Stomach (tissue), 9 donors: ENCODE measurements around the gene SGCA. TPM values are rescaled to one million over a fixed set of nuclear protein-coding genes. Genes with fewer than 3 reads are reported as not detected.

Experiments
- DNase-seq, 2 donors: peaks; one replicate each; pipeline versions ENCODE4 v3.0.0 to v3.0.0-alpha.2; 2013 to 2019
- H3K27ac ChIP-seq, 5 donors: fragments of 200-600 bp in 4 of 5; sonication (generic) in 4 of 5; one replicate each; pipeline ENCODE4 v1.5.1; 2013 to 2019; ENCODE audit warnings: mild to moderate bottlenecking in 1 of 5, moderate library complexity in 1 of 5
- H3K27me3 ChIP-seq, 3 donors: fragments of 200-600 bp; sonication (generic); one replicate each; pipeline ENCODE4 v1.5.1; 2017 to 2019; ENCODE audit warnings: mixed run types in 1 of 3
- H3K36me3 ChIP-seq, 4 donors: fragments of 200-600 bp; sonication (generic); 1 replicate in 3 of 4; 2 replicates in 1 of 4; pipeline ENCODE4 v1.5.1; 2016 to 2019
- H3K4me1 ChIP-seq, 4 donors: fragments of 200-600 bp; sonication (generic); one replicate each; pipeline ENCODE4 v1.5.1; 2016 to 2019
- H3K4me3 ChIP-seq, 4 donors: fragments of 200-600 bp; sonication (generic) in 3 of 4; one replicate each; pipeline ENCODE4 v1.5.1; 2016 to 2019; ENCODE audit warnings: mild to moderate bottlenecking in 1 of 4
- H3K9me3 ChIP-seq, 4 donors: fragments of 200-600 bp; sonication (generic); one replicate each; pipeline ENCODE4 v1.5.1; 2016 to 2019
- CTCF ChIP-seq, 7 experiments: fragments of 450-650 bp in 4 of 7; fragments of 200-600 bp in 3 of 7; sonication (generic) in 3 of 7; IDR thresholded peaks; one replicate each; pipeline ENCODE4 v1.5.1; 2016 to 2019; ENCODE audit warnings: antibody characterized with exemption in 7 of 7, control low read depth in 2 of 7, mild to moderate bottlenecking in 1 of 7
- EP300 ChIP-seq: sonication (generic); formaldehyde crosslinking; IDR thresholded peaks from one replicate; pipeline ENCODE4 v1.6.1; 2017; ENCODE audit warnings: antibody characterized with exemption
- POLR2A ChIP-seq, 4 donors: fragments of 450-650 bp; IDR thresholded peaks; one replicate each; pipeline ENCODE4 v1.6.1; 2016; ENCODE audit warnings: antibody characterized with exemption in 4 of 4, control low read depth in 2 of 4, mild to moderate bottlenecking in 1 of 4, moderate library complexity in 1 of 4
- POLR2AphosphoS5 ChIP-seq, 3 donors: sonication (generic); formaldehyde crosslinking; IDR thresholded peaks; one replicate each; pipeline ENCODE4 v1.6.1; 2016; ENCODE audit warnings: antibody characterized with exemption in 3 of 3
- WGBS, 5 donors: extraction: QIAGEN DNeasy Blood & Tissue Kit in 3 of 5; methylation state at CpG; one replicate each; pipeline versions ENCODE4 v1.1.5 to v1.1.7; 2013 to 2018; 5-methylcytosine and 5-hydroxymethylcytosine counted together
- intact Hi-C: fragments of 100-400 bp; cut with DNase I; formaldehyde crosslinking; loops from one replicate; pipeline ENCODE4 v1.15.1; 2023; ENCODE audit warnings: low total_unique reads
- polyA plus RNA-seq, 3 donors: library from polyadenylated mRNA; stranded (reverse); fragments of 200-250 nt; gene quantifications; one replicate each; pipeline ENCODE4 v1.2.3, GENCODE V29; 2013
- total RNA-seq, 5 donors: library from RNA; depleted of rRNA; stranded (reverse); fragments of >200 nt; gene quantifications; one replicate each; pipeline versions ENCODE4 v1.1.0 to v1.2.3, GENCODE V29; 2014 to 2016
- donor health status: healthy with polysubstance abuse.
- donor health status: Bipolar disorder and iron deficiency.
- donor health status: healthy.

The SGCA gene
- total and polyA plus RNA-seq, 8 donors: 5.4 to 89.3 (median 15.1) TPM

DNA sequence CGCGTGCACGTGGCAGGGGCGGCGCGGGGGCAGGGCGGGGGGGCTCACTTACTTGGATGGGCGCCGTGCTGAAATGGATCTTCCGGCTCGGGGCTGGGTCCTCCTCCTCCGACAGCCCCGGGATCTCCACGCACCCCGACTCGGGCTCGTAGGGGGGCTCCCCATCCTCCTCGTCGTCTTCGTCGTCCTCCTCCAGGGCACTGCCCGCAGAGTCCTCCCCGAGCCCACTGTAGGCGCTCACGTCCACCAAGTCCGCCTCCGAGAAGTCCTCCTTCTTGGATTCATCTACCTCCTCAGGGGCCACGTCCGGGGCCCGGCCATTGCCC is 16.8 kb upstream of the SGCA start:
- H3K27ac ChIP-seq: peak overlapping the region; percentile 80 to 97 (median 92)
- peak overlapping the region; percentile 75 to 93 (median 85) for H3K4me3 ChIP-seq
- H3K27me3 ChIP-seq: no peaks in the 10 kb centered on the region
- no peaks in the 10 kb centered on the region for H3K9me3 ChIP-seq
- WGBS, 5 donors: 0 to 2% (median 1%) methylated on average over 9 to 30 of the region's 30 CpGs
- intact Hi-C loops: no loop called here
- peaks cover 10 to 20% (median 17%) of the 10 kb centered on the region in 4 donors for H3K36me3 ChIP-seq
- no peak for DNase-seq
- TF ChIP-seq POLR2AphosphoS5 (IDR thresholded peaks at IDR 0.05) (no peak), CTCF (IDR thresholded peaks at IDR 0.05) (no peak), POLR2A (IDR thresholded peaks at IDR 0.05) (no peak), EP300 (no peak)
- peaks cover 60 to 91% (median 85%) of the 10 kb centered on the region in 4 donors for H3K4me1 ChIP-seq

- intact Hi-C loops: no loop called here
- WGBS, 5 donors: 0 to 2% (median 1%) methylated on average over 41 to 123 of the region's 123 CpGs
- TF ChIP-seq POLR2AphosphoS5 (IDR thresholded peaks at IDR 0.05) (peak in 2 of 3 donors; percentile 24 to 54), POLR2A (IDR thresholded peaks at IDR 0.05) (no peak), CTCF (IDR thresholded peaks at IDR 0.05) (peak in 2 of 7 experiments; percentile 7 to 29), EP300 (no peak)
- Histone ChIP-seq H3K27ac (peak overlapping the region; percentile 80 to 97 (median 92)), H3K36me3 (peaks cover 5 to 14% (median 11%) of the 10 kb centered on the region in 4 donors), H3K9me3 (no peaks in the 10 kb centered on the region), H3K27me3 (no peaks in the 10 kb centered on the region), H3K4me3 (peak overlapping the region; percentile 75 to 93 (median 85)), H3K4me1 (peaks cover 66 to 91% (median 84%) of the 10 kb centered on the region in 4 donors)
- peak; percentile 77 to 89 for DNase-seq
Measured at GRCh38 chr17:50149417-50150353, 16.1 kb upstream of the SGCA start.

- Histone ChIP-seq H3K9me3 (no peaks in the 10 kb centered on the region), H3K4me1 (peaks cover 69 to 91% (median 80%) of the 10 kb centered on the region in 4 donors), H3K36me3 (peaks cover 0 to 6% (median 3%) of the 10 kb centered on the region in 4 donors), H3K27me3 (no peaks in the 10 kb centered on the region), H3K4me3 (peak within 1 kb of the TSS; percentile 75 to 93 (median 85)), H3K27ac (peak within 1 kb of the TSS; percentile 80 to 97 (median 92))
- WGBS, 5 donors: 0 to 1% (median 0%) methylated on average over 47 to 69 of the region's 69 CpGs
- TF ChIP-seq EP300: no peak
- TF ChIP-seq POLR2AphosphoS5 (IDR thresholded peaks at IDR 0.05): no peak
- TF ChIP-seq CTCF (IDR thresholded peaks at IDR 0.05): no peak
- no peak for TF ChIP-seq POLR2A (IDR thresholded peaks at IDR 0.05)
- no peak for DNase-seq
- intact Hi-C loops: no loop called here
Measured at GRCh38 chr17:50150354-50151040, 15.3 kb upstream of the SGCA start, which contains the start of gene PPP1R9B. TSS of gene PPP1R9B (minus strand) at chr17:50150677. CDS start at chr17:50150513, 164 bp downstream.
